Testis (tissue), 3 donors: ENCODE measurements around the gene IMP4. TPM values are rescaled to one million over a fixed set of nuclear protein-coding genes. Genes with fewer than 3 reads are reported as not detected.
A peak's percentile ranks its signal among the peaks of the same experiment; 100 is the strongest.

Experiments used
- DNase-seq: peaks from one replicate; pipeline ENCODE4 v3.0.0-alpha.2; 2019
- H3K27ac ChIP-seq, 2 donors: fragments of 200-600 bp; sonication (generic); one replicate each; pipeline ENCODE4 v1.5.1; 2019
- H3K27me3 ChIP-seq: fragments of 200-600 bp; sonication (generic); one replicate; pipeline ENCODE4 v1.5.1; 2019
- H3K36me3 ChIP-seq: fragments of 200-600 bp; sonication (generic); one replicate; pipeline ENCODE4 v1.5.1; 2017; ENCODE audit warnings: low read depth; ENCODE audit errors: missing control alignments
- H3K4me1 ChIP-seq: fragments of 200-600 bp; sonication (generic); one replicate; pipeline ENCODE4 v1.5.1; 2019
- H3K4me3 ChIP-seq, 2 donors: fragments of 200-600 bp; sonication (generic); one replicate each; pipeline ENCODE4 v1.5.1; 2017 to 2019
- H3K9me3 ChIP-seq: fragments of 200-600 bp; sonication (generic); one replicate; pipeline ENCODE4 v1.5.1; 2017
- CTCF ChIP-seq, 3 experiments: fragments of 450-650 bp in 2 of 3; fragments of 200-600 bp in 1 of 3; sonication (generic) in 1 of 3; IDR thresholded peaks; one replicate each; pipeline ENCODE4 v1.5.1; 2016 to 2019; ENCODE audit warnings: antibody characterized with exemption in 3 of 3, mild to moderate bottlenecking in 2 of 3, moderate library complexity in 1 of 3
- POLR2A ChIP-seq: fragments of 450-650 bp; IDR thresholded peaks from one replicate; pipeline ENCODE4 v1.6.1; 2017; ENCODE audit warnings: antibody characterized with exemption, mild to moderate bottlenecking, moderate library complexity
- WGBS, 2 donors: methylation state at CpG; one replicate each; pipeline ENCODE4 v1.1.5; 2018; 5-methylcytosine and 5-hydroxymethylcytosine counted together
- intact Hi-C: fragments of 100-400 bp; cut with DNase I; formaldehyde crosslinking; loops from one replicate; pipeline ENCODE4 v1.15.1; 2023; ENCODE audit warnings: low total_unique reads
- polyA plus RNA-seq: library from polyadenylated mRNA; stranded (reverse); fragments of 350-450 nt; fragmentation: Illumina TruSeq; extraction: RNeasy Lipid Tissue Mini Kit (QIAGEN cat#74804); gene quantifications from one replicate; pipeline ENCODE4 v1.2.3, GENCODE V29; 2014; ENCODE audit warnings: low read depth, low replicate concordance; ENCODE audit not compliant: insufficient read depth
- small RNA-seq, 2 donors: library from RNA; depleted of rRNA; stranded (forward); fragments of <200 nt; gene quantifications; one replicate each; pipeline ENCODE3, GENCODE V24; 2016
- total RNA-seq, 2 donors: library from RNA; depleted of rRNA; stranded (reverse); fragments of >200 nt; gene quantifications; one replicate each; pipeline ENCODE4 v1.2.3, GENCODE V29; 2016

IMP4 gene
- total and polyA plus RNA-seq, 3 donors from 2014 or later, result 57.1 to 109 (median 103) TPM

GRCh38 chr2:130391872-130392670 is 49.4 kb downstream of the IMP4 start:
- no peak for DNase-seq
- intact Hi-C loops, result no loop called here
- H3K27me3 ChIP-seq, result no peaks in the 10 kb centered on the region

GRCh38 chr2:130393318-130393910 is 50.7 kb downstream of the IMP4 start:
- TF ChIP-seq POLR2A (no peak), CTCF (IDR thresholded peaks at IDR 0.05) (no peak)
- WGBS, 2 donors, result 86 to 88% methylated on average over 6 to 7 of the region's 7 CpGs

More at GRCh38 chr2:130391872-130392670, 49.4 kb downstream of the IMP4 start:
- Histone ChIP-seq H3K9me3 (no peaks in the 10 kb centered on the region), H3K4me1 (peaks cover 28% of the 10 kb centered on the region), H3K4me3 (peak overlapping the region; percentile 69 to 77), H3K36me3 (no peaks in the 10 kb centered on the region), H3K27ac (peak overlapping the region; percentile 90 to 92)
- whole genome bisulfite sequencing, 2 donors, result 12 to 22% methylated on average over 17 of the region's 17 CpGs
- TF ChIP-seq POLR2A (no peak), CTCF (IDR thresholded peaks at IDR 0.05) (no peak)

More at GRCh38 chr2:130393318-130393910, 50.7 kb downstream of the IMP4 start:
- H3K27ac ChIP-seq, result no peak overlapping the region
- H3K27me3 ChIP-seq, result no peaks in the 10 kb centered on the region
- DNase-seq, result no peak
- H3K4me1 ChIP-seq, result peaks cover 14% of the 10 kb centered on the region
- H3K9me3 ChIP-seq, result no peaks in the 10 kb centered on the region
- H3K4me3 ChIP-seq, result no peak overlapping the region
- intact Hi-C loops, result no loop called here
- H3K36me3 ChIP-seq, result no peaks in the 10 kb centered on the region

Small RNAs within 50 kb of the gene (small RNA-seq; reads per million reads assigned to genes)
- gene AC132479.1, result 0 reads per million in 2 donors

Other genes starting within 250 kb of the IMP4 start
- gene POTEF, start 213.7 kb upstream of the IMP4 start, total RNA-seq, result 10 to 100 TPM; 56.9 to 88.4 TPM
- gene POTEF, start 213.7 kb upstream of the IMP4 start, polyA plus RNA-seq, result 10.3 TPM
- gene CCDC74B, start 197.8 kb upstream of the IMP4 start, total RNA-seq, result 100 to 1,000 TPM in 1 of 2 donors, 10 to 100 TPM in 1; 72.6 to 117 TPM
- gene CCDC74B, start 197.8 kb upstream of the IMP4 start, polyA plus RNA-seq, result 140 TPM
- gene SMPD4, start 161.3 kb upstream of the IMP4 start, total RNA-seq, result 100 to 1,000 TPM; 101 to 121 TPM
- 89.0 TPM for gene SMPD4, start 161.3 kb upstream of the IMP4 start, polyA plus RNA-seq
- 100 to 1,000 TPM; 132 to 137 TPM for gene MZT2B, start 160.6 kb upstream of the IMP4 start, total RNA-seq
- 264 TPM for gene MZT2B, start 160.6 kb upstream of the IMP4 start, polyA plus RNA-seq
- 100 to 1,000 TPM; 129 to 141 TPM for gene TUBA3E, start 144.5 kb upstream of the IMP4 start, total RNA-seq
- 386 TPM for gene TUBA3E, start 144.5 kb upstream of the IMP4 start, polyA plus RNA-seq
- gene PTPN18, start 13.2 kb downstream of the IMP4 start, total RNA-seq, result 10 to 100 TPM; 23.4 to 33.0 TPM
- gene PTPN18, start 13.2 kb downstream of the IMP4 start, polyA plus RNA-seq, result 23.3 TPM
- 10 to 100 TPM; 38.7 to 76.1 TPM for gene POTEI, start 166.4 kb downstream of the IMP4 start, total RNA-seq
- gene POTEI, start 166.4 kb downstream of the IMP4 start, polyA plus RNA-seq, result 11.3 TPM
- gene CFC1B, start 178.3 kb downstream of the IMP4 start, total RNA-seq, result not detected
- not detected for gene CFC1B, start 178.3 kb downstream of the IMP4 start, polyA plus RNA-seq